GOT3 (cell line): ENCODE measurements around the gene PTCH2.

Source experiments
- DNase-seq: peaks from one replicate; lab custom pipeline; 2025; ENCODE audit warnings: mixed read lengths; lab: John Stamatoyannopoulos, UW

The PTCH2 gene, protein sequence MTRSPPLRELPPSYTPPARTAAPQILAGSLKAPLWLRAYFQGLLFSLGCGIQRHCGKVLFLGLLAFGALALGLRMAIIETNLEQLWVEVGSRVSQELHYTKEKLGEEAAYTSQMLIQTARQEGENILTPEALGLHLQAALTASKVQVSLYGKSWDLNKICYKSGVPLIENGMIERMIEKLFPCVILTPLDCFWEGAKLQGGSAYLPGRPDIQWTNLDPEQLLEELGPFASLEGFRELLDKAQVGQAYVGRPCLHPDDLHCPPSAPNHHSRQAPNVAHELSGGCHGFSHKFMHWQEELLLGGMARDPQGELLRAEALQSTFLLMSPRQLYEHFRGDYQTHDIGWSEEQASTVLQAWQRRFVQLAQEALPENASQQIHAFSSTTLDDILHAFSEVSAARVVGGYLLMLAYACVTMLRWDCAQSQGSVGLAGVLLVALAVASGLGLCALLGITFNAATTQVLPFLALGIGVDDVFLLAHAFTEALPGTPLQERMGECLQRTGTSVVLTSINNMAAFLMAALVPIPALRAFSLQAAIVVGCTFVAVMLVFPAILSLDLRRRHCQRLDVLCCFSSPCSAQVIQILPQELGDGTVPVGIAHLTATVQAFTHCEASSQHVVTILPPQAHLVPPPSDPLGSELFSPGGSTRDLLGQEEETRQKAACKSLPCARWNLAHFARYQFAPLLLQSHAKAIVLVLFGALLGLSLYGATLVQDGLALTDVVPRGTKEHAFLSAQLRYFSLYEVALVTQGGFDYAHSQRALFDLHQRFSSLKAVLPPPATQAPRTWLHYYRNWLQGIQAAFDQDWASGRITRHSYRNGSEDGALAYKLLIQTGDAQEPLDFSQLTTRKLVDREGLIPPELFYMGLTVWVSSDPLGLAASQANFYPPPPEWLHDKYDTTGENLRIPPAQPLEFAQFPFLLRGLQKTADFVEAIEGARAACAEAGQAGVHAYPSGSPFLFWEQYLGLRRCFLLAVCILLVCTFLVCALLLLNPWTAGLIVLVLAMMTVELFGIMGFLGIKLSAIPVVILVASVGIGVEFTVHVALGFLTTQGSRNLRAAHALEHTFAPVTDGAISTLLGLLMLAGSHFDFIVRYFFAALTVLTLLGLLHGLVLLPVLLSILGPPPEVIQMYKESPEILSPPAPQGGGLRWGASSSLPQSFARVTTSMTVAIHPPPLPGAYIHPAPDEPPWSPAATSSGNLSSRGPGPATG

GRCh38 chr1:44842862-44843655, at the start of gene PTCH2:
PTCH2 (minus strand) TSS chr1:44843253; CDS start chr1:44842932, 321 bp downstream.
- no peak for DNase-seq

- DNase-seq = no peak
These were observed 47.0 kb upstream of the PTCH2 start for GRCh38 chr1:44890007-44890406.

DNA sequence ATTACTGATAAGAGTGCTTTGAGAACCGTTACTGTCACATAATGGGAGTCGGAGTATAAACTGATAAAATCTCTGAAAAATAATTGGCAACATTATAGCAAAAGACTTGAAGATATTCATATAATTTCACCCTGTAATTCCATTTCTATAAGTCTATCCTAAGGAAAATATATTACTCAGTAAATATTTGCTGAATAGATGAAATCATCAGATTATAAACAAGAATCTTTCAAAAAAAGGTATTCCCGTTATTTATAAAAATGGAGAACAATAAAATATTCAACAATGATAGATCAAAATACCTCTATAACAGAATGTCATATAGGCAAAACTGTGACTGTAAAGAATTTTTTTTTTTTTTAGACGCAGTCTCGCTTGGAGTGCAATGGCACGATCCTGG, 42.4 kb upstream of the PTCH2 start:
- DNase-seq = no peak

DNA sequence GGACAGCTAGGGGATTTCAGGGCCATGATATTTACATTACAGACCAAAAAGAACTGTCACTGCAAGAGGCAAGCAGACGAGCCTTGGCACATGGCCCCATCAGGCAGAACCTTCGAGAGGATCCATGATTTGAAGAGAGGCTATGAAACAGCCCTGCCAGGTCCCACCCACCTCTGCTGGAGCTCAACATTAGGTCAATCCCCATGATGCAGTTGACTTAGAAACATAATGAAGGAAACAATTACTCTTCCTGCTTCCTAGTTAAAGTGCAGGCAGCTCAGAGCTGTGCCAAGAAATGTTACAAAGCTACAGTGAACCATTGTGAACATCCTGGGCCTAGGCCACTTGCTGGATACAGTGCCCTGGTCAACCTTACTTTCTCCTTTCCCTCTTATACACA, 41.7 kb upstream of the PTCH2 start:
- no peak for DNase-seq

- DNase-seq = no peak
These were observed 38.1 kb upstream of the PTCH2 start for GRCh38 chr1:44881011-44881632.

DNA sequence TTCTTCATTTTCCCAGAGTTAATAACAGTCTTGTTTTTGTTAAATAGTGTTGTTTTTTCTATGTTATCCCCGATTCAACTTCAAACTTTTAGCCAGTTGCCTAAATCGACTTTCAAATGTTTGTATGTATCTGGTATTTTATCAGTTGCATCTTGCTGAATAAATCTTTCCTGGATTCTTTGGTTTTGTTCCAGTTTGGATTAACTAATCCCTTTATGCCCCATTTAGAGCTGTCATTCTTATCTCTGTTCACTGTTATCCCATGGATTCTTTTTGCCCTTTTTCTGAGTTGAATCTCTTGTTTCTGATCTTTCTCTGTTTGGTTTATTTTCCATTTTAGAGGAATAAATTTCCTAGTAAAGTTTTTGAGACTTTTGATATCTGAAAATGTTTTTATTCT, 31.1 kb upstream of the PTCH2 start:
- no peak for DNase-seq

DNA sequence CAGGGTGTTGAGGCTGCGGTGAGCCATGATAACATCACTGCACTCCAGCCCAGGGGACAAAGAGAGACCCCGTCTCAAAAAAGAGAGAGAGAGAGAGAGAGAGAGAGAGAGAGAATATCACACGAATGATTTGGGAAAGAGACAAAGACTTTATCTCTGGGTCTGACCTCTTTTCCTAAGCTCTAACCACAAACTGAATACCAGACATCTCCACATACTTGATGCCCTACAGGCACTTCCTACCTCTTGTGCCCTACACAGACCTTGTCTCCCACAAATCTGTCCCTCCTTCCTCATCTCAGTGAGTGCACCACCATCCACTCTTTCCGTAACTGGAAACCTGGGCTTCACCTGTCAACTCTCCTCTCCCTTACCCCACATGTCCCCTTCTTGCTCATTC, 27.0 kb upstream of the PTCH2 start:
- no peak for DNase-seq

GRCh38 chr1:44867801-44868200, 24.7 kb upstream of the PTCH2 start:
- DNase-seq = no peak

- DNase-seq = no peak
These were observed 19.9 kb upstream of the PTCH2 start for GRCh38 chr1:44862829-44863401.

- no peak for DNase-seq
These were observed 17.9 kb upstream of the PTCH2 start for GRCh38 chr1:44860891-44861425.

GRCh38 chr1:44860331-44860730, 17.3 kb upstream of the PTCH2 start:
- DNase-seq = no peak

GRCh38 chr1:44857446-44857845, 14.4 kb upstream of the PTCH2 start:
- DNase-seq = no peak

DNA sequence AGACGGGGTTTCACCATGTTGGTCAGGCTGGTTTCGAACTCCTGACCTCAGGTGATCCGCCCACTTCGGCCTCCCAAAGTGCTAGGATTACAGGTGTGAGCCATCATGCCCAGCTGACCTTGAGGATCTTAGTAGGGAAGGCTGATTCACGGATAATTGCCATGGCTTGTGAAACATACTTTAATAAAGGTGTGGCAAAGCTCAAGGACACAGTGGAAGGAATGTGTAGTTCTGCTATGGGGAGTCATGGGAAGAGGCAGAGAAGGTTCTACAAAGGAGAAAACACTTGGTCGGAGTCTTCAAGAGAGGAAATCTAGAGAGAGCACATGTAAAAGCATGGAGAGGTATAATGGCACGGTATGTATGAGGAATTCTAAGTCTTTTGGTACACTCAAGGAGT, 12.7 kb upstream of the PTCH2 start:
- DNase-seq = no peak

DNA sequence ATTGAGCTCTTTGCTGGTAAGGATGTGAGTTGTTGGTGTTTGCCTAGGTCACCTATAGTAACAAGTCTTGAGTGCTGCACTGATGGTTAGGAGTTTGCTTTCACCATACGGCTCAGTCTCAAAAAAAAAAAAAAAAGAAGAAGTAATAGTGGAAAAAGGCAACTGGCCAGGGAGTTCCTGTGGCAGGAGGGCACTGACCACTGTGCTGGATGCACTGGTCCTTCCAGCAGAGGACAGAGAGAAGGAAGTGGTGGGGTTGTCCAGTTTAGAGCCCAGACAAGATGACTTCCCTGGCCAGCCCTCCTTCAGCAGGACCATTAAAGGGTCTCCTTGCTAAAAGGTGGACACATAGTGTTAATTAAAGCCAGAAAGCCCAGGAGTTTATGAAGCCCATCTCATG, 11.9 kb upstream of the PTCH2 start:
- DNase-seq = no peak

GRCh38 chr1:44853201-44853600, 10.1 kb upstream of the PTCH2 start:
- no peak for DNase-seq

DNA sequence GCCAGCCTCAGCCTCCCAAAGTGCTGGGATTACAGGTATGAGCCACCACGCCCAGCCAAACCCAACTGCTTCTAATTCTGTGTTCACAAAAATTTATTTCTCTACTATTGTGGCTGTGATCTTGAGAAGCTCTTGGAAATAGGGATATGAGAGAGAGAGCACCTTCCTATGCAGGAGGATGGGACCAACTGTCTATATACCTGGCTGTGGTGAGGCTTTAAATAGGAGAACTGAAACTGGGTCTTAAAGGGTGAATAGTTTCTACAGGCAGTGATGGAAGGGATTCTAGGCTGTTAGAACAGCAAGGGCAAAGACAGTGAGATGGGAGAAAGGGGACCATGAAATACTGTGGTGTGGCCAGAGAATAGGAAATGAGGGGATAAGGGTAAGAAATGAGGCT, 8.3 kb upstream of the PTCH2 start:
- DNase-seq = no peak

- DNase-seq = no peak
These were observed 6.6 kb upstream of the PTCH2 start for GRCh38 chr1:44849575-44850132.

DNA sequence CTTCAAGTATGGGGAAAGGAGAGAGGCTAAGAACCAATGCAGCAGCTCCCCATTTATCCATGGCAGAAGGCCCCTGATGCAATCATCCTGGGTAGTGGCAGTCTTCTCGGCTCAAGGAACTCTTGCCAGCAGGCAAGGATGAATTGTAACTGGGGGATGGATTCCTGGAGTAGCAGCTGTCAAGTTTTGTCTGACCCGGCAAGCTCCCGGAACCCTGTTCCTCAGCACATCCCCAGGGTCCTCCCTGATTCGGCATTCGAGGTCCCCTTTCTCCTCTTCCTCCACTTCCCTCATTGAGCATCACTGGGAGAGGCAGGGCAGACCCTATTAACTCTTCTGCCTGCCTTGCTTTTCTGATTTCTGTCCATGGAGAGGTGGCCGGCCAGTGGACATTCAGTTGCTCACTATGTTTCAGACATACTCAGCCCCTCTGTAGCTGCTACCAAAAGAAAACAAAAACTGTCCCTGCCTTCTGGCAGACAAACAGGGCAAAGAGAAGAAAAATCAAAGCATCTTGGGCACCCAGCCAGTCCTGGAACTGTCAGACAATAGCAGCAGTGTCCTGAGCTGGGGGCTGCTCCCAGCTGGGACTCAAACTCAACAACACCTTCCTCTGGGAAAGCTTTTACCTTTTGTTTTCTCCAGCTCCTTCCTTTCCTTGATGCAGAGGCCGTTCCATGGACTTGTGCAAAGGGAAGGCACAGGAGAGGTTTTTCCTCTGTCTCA, 5.6 kb upstream of the PTCH2 start:
- DNase-seq = no peak

DNA sequence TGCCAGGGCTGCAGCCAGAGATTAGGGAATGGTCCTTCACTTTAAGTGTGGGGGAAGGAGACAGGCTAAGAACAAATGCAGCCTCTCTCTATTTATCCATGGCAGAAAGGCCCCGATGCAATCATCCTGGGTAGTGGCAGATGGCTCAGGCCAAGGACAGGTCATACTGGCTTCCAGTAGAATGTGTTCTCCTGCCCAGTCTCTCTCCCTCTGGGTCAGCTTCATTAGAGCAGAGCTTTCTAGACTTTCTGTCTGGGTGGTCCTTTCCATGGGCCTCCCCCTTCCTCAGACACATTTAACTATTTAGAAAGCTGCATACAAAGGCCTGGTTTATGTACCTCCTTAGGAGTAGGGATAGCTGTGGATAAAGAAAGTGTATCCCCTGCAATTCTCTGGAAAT, 4.8 kb upstream of the PTCH2 start:
- DNase-seq = no peak

GRCh38 chr1:44846985-44847384, 3.9 kb upstream of the PTCH2 start:
- no peak for DNase-seq
